Measurements from ENCODE around the gene EVC2.
A peak's percentile ranks its signal among the peaks of the same experiment; 100 is the strongest.

EVC2 gene

GRCh38 chr4:5666741-5667140 is 41.6 kb downstream of the EVC2 start:
- DNase-seq: no peak

DNA sequence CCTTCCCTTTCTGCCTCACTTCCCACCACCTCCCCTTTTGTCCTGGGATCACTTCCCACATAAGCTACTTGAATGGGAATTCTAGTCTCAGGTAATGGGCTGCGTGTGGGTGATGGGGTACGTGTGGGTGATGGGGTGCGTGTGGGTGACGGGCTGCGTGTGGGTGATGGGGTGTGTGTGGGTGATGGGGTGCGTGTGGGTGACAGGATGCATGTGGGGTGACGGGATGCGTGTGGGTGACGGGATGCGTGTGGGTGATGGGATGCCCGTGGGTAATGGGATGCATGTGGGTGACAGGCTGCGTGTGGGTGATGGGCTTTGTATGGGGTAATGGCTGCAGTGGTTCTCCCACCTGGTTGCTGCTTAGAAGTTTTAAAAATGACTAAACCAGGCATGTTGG is 43.6 kb downstream of the EVC2 start:
- no peak for DNase-seq

DNA sequence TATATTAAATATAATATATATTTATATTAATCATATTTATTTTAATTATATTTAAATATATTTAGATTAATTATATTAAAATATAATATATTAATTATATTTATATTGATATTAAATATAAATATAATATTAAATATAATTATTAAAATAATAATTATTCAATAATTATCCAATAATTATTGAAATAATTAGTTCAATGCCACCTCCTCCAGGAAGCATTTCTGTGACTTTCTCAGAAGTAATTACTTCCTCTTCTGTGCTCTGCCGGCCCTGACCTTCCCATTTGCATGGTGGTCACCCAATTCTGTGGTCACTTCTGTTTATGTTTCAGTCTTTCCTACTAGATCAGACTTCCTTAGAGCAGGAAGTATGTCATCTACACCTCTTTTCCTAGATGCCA is 45.8 kb downstream of the EVC2 start:
- no peak for DNase-seq

GRCh38 chr4:5661237-5661636 is 47.1 kb downstream of the EVC2 start:
- no peak for DNase-seq

- DNase-seq: no peak
Measured at GRCh38 chr4:5660185-5660584, 48.2 kb downstream of the EVC2 start.

DNA sequence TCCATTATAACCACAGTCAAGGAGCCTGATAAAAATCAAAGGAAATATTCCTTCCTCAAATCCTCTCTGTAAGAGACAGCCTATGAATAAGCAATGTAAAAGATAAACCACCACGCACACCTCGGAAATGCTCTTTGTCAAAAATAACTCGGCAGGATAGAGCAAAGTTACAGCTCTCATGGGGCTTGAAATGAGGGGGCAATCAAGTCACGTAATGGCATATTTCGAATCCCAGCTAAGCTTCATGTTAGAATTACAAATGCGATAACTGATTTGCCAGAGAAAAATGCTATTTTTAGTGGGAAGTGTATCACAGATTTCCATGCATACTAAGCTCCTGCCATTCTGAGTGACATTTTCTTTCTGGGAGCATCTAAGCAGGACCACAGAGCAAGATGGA is 49.4 kb downstream of the EVC2 start:
- no peak for DNase-seq

DNA sequence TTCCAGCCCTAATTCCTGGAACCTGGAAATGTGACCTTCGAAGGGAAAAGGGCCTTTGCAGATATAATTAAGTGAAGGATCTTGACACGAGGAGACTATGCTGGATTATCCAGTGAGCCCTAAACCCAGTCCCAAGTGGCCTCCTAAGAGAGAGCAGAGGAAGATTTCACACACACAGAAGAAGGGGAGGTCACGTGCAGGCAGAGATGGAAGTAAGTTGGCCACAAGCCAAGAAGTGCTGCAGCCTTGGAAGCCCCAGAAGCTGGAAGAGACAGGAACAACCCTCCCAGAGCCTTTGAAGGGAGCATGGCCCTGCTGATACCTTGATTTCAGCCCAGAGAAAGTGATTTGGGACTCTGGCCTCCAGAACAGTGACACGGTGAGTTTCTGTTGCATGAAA is 51.9 kb downstream of the EVC2 start:
- no peak for DNase-seq

- no peak for DNase-seq
Measured at GRCh38 chr4:5654791-5655190, 53.6 kb downstream of the EVC2 start.

- DNase-seq: no peak
Measured at GRCh38 chr4:5651089-5651488, 57.3 kb downstream of the EVC2 start.

GRCh38 chr4:5650040-5650439 is 58.3 kb downstream of the EVC2 start:
- no peak for DNase-seq

- DNase-seq: no peak
Measured at GRCh38 chr4:5647351-5647750, 61.0 kb downstream of the EVC2 start.

DNA sequence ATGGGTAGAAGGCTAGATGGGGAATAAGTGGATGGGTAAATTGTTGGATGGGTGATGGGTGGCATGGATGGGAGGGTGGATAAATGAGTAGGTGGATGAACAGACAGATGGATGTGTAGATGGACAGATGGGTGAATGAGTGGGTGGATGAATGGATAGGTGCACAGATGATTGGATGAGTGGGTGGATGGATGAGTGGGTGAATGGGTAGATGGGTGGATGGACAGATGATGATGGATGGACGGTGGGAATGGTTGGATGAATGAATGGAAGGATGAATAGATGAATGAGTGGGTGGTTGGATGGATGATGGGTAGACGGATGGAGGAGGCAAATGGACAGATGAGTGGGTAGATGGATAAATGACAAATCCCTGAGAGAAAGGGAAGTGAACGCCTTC is 68.3 kb downstream of the EVC2 start:
- no peak for DNase-seq

DNA sequence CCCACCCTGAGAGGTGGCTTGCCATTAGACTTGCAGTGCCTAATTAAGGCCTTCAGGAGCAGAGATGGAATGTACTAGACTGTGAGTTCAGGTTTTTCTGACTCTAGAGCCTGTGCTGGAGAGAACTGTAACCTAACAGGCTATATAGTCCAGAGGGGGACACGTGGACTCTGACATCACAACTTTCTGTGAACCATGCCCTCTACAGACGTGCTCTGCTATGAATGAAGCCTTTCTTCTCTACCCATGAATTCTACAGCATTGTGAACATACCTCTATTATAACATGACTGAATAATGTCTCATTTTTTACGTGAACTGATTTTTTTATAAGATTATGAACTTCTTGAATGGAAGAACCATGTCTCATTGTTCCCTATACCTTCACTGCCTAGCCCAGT is 68.8 kb downstream of the EVC2 start:
- DNase-seq: no peak

- peak; percentile 9 for DNase-seq
Measured at GRCh38 chr4:5638976-5639375, 69.4 kb downstream of the EVC2 start.

GRCh38 chr4:5638316-5638715 is 70.0 kb downstream of the EVC2 start:
- DNase-seq: peak; percentile 78

- no peak for DNase-seq
Measured at GRCh38 chr4:5636766-5637670, 71.3 kb downstream of the EVC2 start.

GRCh38 chr4:5635826-5636195 is 72.5 kb downstream of the EVC2 start:
- DNase-seq: peak; percentile 76

DNA sequence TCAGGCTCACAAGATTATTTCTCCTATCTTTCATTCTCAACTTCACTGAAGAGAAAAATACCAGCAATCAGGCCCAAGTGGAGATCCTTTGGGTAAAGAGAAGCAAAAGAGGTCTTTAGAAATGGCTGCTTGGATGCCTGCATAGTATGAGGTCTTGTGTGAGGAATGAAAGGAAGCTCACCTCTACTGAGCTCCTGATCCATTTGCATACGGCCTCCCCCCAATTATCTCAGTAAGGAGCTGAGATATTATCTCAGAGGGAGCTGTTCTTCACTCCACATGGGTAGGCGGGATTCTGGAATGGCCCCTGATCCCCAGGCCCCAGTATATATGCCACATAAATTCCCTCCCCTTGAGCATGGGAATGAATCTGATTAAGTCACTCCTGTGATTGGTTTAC is 75.8 kb downstream of the EVC2 start:
- no peak for DNase-seq

DNA sequence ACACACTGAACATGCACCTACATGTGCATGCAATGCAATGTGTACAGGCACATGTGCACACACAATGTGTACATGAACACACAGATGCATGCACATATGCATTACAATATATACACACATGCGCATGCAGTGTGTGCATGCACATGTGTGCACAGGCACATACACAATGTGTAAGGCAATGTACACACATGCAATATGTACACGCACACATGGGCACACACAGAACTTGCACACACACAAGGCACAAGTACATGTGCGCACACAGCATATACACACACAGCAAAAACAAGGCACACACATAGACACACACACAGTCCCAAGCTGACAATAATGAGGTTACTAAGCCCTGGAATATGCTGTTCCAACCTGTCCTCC is 76.3 kb downstream of the EVC2 start:
- no peak for DNase-seq

DNA sequence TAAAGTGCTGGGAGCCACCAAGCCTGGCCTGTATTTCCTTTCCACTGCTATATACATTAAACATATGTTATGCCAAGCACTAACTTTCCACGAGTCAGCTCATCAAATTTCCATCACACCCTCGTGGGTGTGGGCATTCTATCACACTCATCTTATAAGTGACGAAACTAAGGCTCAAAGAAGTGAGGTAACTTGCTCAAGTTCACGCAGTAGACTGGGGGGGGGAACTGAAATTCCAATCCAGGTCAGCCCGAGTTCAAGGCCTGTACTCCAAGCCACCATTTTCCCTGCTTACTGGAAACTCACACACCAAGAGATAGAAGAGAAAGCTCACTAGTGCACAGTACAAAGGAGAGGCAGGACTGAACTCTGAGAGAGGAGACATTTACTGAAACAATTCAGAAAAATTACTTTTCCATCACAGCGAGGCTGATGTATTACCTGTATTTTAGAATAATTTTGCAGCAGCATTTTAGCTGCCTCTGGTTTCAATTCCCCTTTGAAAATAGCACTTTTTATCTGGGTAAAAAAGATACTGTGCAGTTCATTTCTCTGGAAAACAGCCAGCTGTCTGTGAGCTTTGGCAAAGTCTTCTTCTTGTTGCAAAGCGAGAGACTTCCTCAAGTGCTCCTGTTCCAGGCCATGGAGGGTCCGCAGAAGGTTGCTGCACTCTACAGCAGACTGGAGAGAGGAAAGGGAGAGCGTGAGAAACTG is 76.8 kb downstream of the EVC2 start:
- peak; percentile 36 for DNase-seq

- no peak for DNase-seq
Measured at GRCh38 chr4:5630762-5631161, 77.6 kb downstream of the EVC2 start.

DNA sequence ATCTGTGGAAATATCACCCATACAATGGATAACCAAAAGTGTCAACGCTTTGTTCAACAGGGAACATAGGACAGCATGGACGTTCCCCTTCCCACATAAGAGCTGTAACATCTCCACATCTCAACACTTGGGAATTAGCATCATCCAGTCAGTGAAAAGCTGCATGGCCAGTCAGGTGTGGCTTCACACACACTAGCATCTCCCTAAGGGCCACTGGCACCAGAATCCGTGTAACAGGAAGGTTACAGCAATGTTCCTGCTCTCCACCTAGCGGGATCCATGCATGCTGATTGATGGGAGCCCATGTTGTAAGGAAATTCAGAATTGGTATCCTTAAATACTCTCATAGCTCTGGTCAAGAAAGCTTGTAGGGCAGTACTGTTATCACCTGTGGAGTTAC is 78.8 kb downstream of the EVC2 start:
- no peak for DNase-seq

DNA sequence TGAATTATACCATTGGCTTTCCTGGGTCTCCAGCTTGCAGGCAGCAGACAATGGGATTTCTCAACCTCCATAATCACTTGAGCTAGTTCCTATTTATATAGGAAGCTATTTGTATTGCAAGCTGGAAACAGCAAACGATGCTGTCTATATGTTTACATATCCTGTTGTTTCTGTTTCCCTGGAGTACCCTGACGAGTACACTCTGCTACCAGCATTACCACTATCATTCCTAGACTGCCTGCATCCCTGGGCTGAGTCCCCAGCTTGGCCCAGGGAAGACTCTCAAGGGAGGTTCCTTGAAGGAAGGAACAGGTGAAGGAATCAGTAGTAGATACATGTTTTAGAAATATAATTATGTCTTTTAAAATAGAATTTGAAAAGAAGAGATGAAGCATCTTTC is 81.4 kb downstream of the EVC2 start:
- no peak for DNase-seq

GRCh38 chr4:5622596-5622995 is 85.8 kb downstream of the EVC2 start:
- DNase-seq: no peak
